Mucosa of descending colon (tissue), 3 donors: ENCODE data around the gene WWC2. TPM values are rescaled to one million over a fixed set of nuclear protein-coding genes. Genes with fewer than 3 reads are reported as not detected.

Experiments
- ATAC-seq: fragments of 200-7000 bp; cut with Tn5 transposase; one replicate; pipeline ENCODE4 v1.9.1; 2020; ENCODE audit warnings: mild to moderate bottlenecking, moderate library complexity
- DNase-seq, 3 donors: peaks; one replicate each; pipeline ENCODE4 v3.0.0-alpha.2; 2020
- H3K36me3 ChIP-seq: fragments of 200-600 bp; one replicate; pipeline ENCODE4 v1.8.0; 2021; ENCODE audit warnings: low read depth, mild to moderate bottlenecking
- H3K4me1 ChIP-seq: fragments of 200-600 bp; one replicate; pipeline ENCODE4 v1.8.0; 2021; ENCODE audit warnings: low read depth, mild to moderate bottlenecking
- H3K4me3 ChIP-seq: fragments of 200-600 bp; one replicate; pipeline ENCODE4 v1.8.0; 2021; ENCODE audit warnings: mild to moderate bottlenecking
- H3K9me3 ChIP-seq: fragments of 200-600 bp; one replicate; pipeline ENCODE4 v1.8.0; 2021; ENCODE audit warnings: mild to moderate bottlenecking
- CTCF ChIP-seq: fragments of 200-600 bp; IDR thresholded peaks from one replicate; pipeline ENCODE4 v1.8.0; 2022; ENCODE audit warnings: antibody characterized with exemption, mild to moderate bottlenecking
- intact Hi-C, 2 donors: fragments of 100-400 bp; cut with DNase I in 1 of 2; cut with micrococcal nuclease in 1 of 2; formaldehyde crosslinking; loops; one replicate each; pipeline versions ENCODE4 v1.11.0 to v1.11.1; 2022; cut with DNase I, micrococcal nuclease
- total RNA-seq, 3 donors: library from RNA; stranded (reverse); fragmentation: NEBNext Ultra II Directional in 2 of 3; extraction: Animal tissue kit (Norgen Biotek cat#: 25700) in 2 of 3; gene quantifications; one replicate each; pipeline versions ENCODE4 v1.2.1 to v1.2.4, GENCODE V29; 2021 to 2023
- donor health status: DM: no; HTN: no; CAD: no; lungs with moderate emphysema.
- donor health status: DM: no; HTN: no; CAD: no.
- donor health status: DM: no; HTN: yes; CAD: no.

WWC2 gene
- total RNA-seq, 3 donors from 2014 or later: 6.4 to 31.2 (median 7.7) TPM

GRCh38 chr4:183129125-183129524 is 30.1 kb downstream of the WWC2 start:
- TF ChIP-seq CTCF: no peak
- intact Hi-C loops: no loop called here
- no peaks in the 10 kb centered on the region for H3K36me3 ChIP-seq
- H3K4me3 ChIP-seq: no peak overlapping the region
- ATAC-seq (no peak), DNase-seq (no peak)
- no peaks in the 10 kb centered on the region for H3K4me1 ChIP-seq
- no peaks in the 10 kb centered on the region for H3K9me3 ChIP-seq

- Histone ChIP-seq H3K36me3 (no peaks in the 10 kb centered on the region), H3K9me3 (no peaks in the 10 kb centered on the region), H3K4me3 (no peak overlapping the region), H3K4me1 (no peaks in the 10 kb centered on the region)
- no peak for ATAC-seq
- TF ChIP-seq CTCF: no peak
- intact Hi-C loops: no loop called here
- DNase-seq: no peak
Measured at GRCh38 chr4:183129675-183130074, 30.6 kb downstream of the WWC2 start.

- ATAC-seq (no peak), DNase-seq (no peak)
- no peaks in the 10 kb centered on the region for H3K36me3 ChIP-seq
- no peak overlapping the region for H3K4me3 ChIP-seq
- intact Hi-C loops: no loop called here
- H3K4me1 ChIP-seq: no peaks in the 10 kb centered on the region
- no peak for TF ChIP-seq CTCF
- H3K9me3 ChIP-seq: no peaks in the 10 kb centered on the region
Measured at GRCh38 chr4:183130328-183131155, 31.5 kb downstream of the WWC2 start.

GRCh38 chr4:183132081-183132480 is 33.0 kb downstream of the WWC2 start:
- H3K4me3 ChIP-seq: no peak overlapping the region
- TF ChIP-seq CTCF: no peak
- no peaks in the 10 kb centered on the region for H3K9me3 ChIP-seq
- no peak for ATAC-seq
- intact Hi-C loops: no loop called here
- DNase-seq: no peak
- no peaks in the 10 kb centered on the region for H3K36me3 ChIP-seq
- no peaks in the 10 kb centered on the region for H3K4me1 ChIP-seq

GRCh38 chr4:183132865-183133264 is 33.8 kb downstream of the WWC2 start:
- DNase-seq: no peak
- intact Hi-C loops: no loop called here
- Histone ChIP-seq H3K4me1 (no peaks in the 10 kb centered on the region), H3K36me3 (no peaks in the 10 kb centered on the region), H3K4me3 (no peak overlapping the region), H3K9me3 (no peaks in the 10 kb centered on the region)
- TF ChIP-seq CTCF: no peak
- no peak for ATAC-seq
